Heart right ventricle (tissue), 16 donors: ENCODE measurements around the gene CRP. TPM values are rescaled to one million over a fixed set of nuclear protein-coding genes. Genes with fewer than 3 reads are reported as not detected.

Experiments used
- ATAC-seq, 8 donors: fragments of 200-7000 bp; cut with Tn5 transposase; one replicate each; pipeline ENCODE4 v1.9.1; 2020; ENCODE audit warnings: mild to moderate bottlenecking in 8 of 8, moderate library complexity in 8 of 8, moderate number of reproducible peaks in 1 of 8
- DNase-seq, 2 donors: peaks; one replicate each; pipeline ENCODE4 v3.0.0-alpha.2; 2020
- H3K27ac ChIP-seq, 10 donors: fragments of 200-600 bp; sonication (generic) in 2 of 10; one replicate each; pipeline versions ENCODE4 v1.5.0 to v1.8.0; 2020 to 2022; ENCODE audit warnings: mild to moderate bottlenecking in 3 of 10
- H3K27me3 ChIP-seq, 7 donors: fragments of 200-600 bp; one replicate each; pipeline ENCODE4 v1.8.0; 2021 to 2022; ENCODE audit warnings: mild to moderate bottlenecking in 2 of 7
- H3K36me3 ChIP-seq, 9 donors: fragments of 200-600 bp; sonication (generic) in 1 of 9; one replicate each; pipeline versions ENCODE4 v1.5.0 to v1.8.0; 2020 to 2022; ENCODE audit warnings: mild to moderate bottlenecking in 2 of 9
- H3K4me1 ChIP-seq, 9 donors: fragments of 200-600 bp; sonication (generic) in 1 of 9; one replicate each; pipeline versions ENCODE4 v1.5.0 to v1.8.0; 2020 to 2022; ENCODE audit warnings: mild to moderate bottlenecking in 4 of 9
- H3K4me3 ChIP-seq, 10 donors: fragments of 200-600 bp; sonication (generic) in 2 of 10; one replicate each; pipeline versions ENCODE4 v1.5.0 to v1.8.0; 2020 to 2022; ENCODE audit warnings: mild to moderate bottlenecking in 7 of 10, moderate library complexity in 2 of 10
- H3K9me3 ChIP-seq, 11 donors: fragments of 200-600 bp in 10 of 11; sonication (generic) in 2 of 11; one replicate each; pipeline versions ENCODE4 v1.5.0 to v1.8.0; 2013 to 2022; ENCODE audit warnings: mild to moderate bottlenecking in 2 of 11, control low read depth in 1 of 11, moderate library complexity in 1 of 11
- CTCF ChIP-seq, 9 donors: fragments of 200-600 bp; sonication (generic) in 2 of 9; IDR thresholded peaks; one replicate each; pipeline versions ENCODE4 v1.5.0 to v1.8.0; 2021 to 2022; ENCODE audit warnings: antibody characterized with exemption in 9 of 9, mild to moderate bottlenecking in 5 of 9, moderate library complexity in 1 of 9
- WGBS, 2 donors: extraction: QIAGEN DNeasy Blood & Tissue Kit; methylation state at CpG; one replicate each; pipeline ENCODE4 v1.1.7; 2013; ENCODE audit warnings: inconsistent platforms in 1 of 2; 5-methylcytosine and 5-hydroxymethylcytosine counted together
- intact Hi-C, 10 donors: fragments of 100-400 bp; cut with DNase I; formaldehyde crosslinking; loops; one replicate each; pipeline versions ENCODE4 v1.11.1 to v1.14.2; 2022
- polyA plus RNA-seq, 2 donors: library from polyadenylated mRNA; stranded (reverse); fragments of 200-250 nt; gene quantifications; one replicate each; pipeline ENCODE4 v1.2.3, GENCODE V29; 2013
- total RNA-seq, 10 donors: library from RNA; stranded (reverse); fragmentation: NEBNext Ultra II Directional in 3 of 10; extraction: Animal tissue kit (Norgen Biotek cat#: 25700) in 3 of 10; gene quantifications; one replicate each; pipeline versions ENCODE4 v1.2.1 to v1.2.4, GENCODE V29; 2021 to 2023
- donor health status: Arrhythmogenic right ventricular cardiomyopathy.
- donor health status: ischemic (EF 13 %, LVEDD 7.1; RV severe dilation, severe dysfunction).
- donor health status: healthy with polysubstance abuse.
- donor health status: DM: no; HTN: yes; CAD: no.
- donor health status: DM: no; HTN: no; CAD: no.
- donor health status: ischemic (EF 25% LVEDD 6.9; RV normal size, moderate dysfunction).
- donor health status: ischemic (EF 25% LVEDD 5.7; RV mildly dilated, moderate dysfunction).
- donor health status: healthy.
- donor health status: DM: yes; HTN: yes; CAD: no.
- donor health status: Ischemic cardiomyopathy.
- donor health status: ischemic (EF 35%, LVEDD 5.7; RV mildly dilated, moderate dysfunction).
- donor health status: nonischemic (EF 11% LVEDD 7.7; RV severe dilation, severe dysfunction).
- donor health status: DM: yes; HTN: yes; CAD: no.
- donor health status: PGD.
- donor health status: ischemic (EF 29% LVEDD 5.4; RV normal size, mild dysfunction).
- donor health status: nonischemic (EF 23%, LVEDD 6.1; RV moderate dilation, normal function).

The CRP gene
- total and polyA plus RNA-seq, 12 donors, result 0.26 to 0.61 TPM; not detected in 10

DNA sequence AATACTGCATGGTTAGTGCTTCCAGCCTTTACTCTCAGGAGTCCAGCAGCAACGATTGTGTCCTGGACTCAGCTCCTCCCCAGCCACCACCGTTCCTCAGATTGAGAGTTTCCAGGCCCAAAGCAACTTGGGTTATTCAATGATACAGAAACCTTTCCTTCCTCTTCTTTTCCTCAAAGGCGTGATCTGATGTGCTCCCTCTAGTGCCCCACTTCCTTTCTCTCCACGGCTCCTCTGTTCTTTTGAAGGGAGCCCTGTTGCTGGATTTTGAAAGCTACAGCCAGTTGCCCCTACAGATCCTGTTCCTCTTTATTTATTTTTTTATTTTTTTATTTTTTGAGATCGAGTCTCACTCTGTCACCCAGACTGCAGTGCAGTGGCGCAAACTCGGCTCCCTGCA, 14.1 kb downstream of the CRP start:
- 62 to 68% methylated on average over 7 of the region's 7 CpGs for WGBS, 2 donors
- Histone ChIP-seq H3K4me1 (no peaks in the 10 kb centered on the region), H3K27me3 (peaks cover 0 to 3% (median 0%) of the 10 kb centered on the region in 7 donors), H3K27ac (no peak overlapping the region), H3K4me3 (no peak overlapping the region), H3K36me3 (no peaks in the 10 kb centered on the region), H3K9me3 (no peaks in the 10 kb centered on the region)
- intact Hi-C loops, result no loop called here
- ATAC-seq (no peak), DNase-seq (no peak)
- TF ChIP-seq CTCF (IDR thresholded peaks at IDR 0.05), result no peak

DNA sequence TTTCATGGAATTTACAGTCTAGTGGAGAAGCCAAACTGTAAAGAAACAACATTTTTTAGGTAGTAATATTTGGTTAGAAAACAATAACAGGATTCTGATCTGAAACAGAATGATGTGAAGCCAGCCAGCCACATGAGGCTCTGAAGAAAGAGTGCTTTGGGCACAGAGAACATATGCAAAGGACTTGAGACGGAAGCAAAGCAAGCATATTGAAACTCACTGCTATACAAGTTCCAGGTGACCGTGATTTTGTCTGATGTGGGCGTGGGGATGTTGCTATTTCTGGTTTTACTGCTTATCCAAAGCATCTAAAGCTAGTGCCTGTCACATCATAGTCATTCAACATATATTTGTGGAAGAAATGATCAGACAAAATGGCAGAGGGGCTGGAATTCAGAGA, 14.7 kb downstream of the CRP start:
- Histone ChIP-seq H3K27ac (no peak overlapping the region), H3K4me1 (no peaks in the 10 kb centered on the region), H3K36me3 (no peaks in the 10 kb centered on the region), H3K27me3 (peaks cover 0 to 3% (median 0%) of the 10 kb centered on the region in 7 donors), H3K9me3 (no peaks in the 10 kb centered on the region), H3K4me3 (no peak overlapping the region)
- no peak for ATAC-seq
- WGBS, 2 donors, result 79 to 83% methylated on average over 3 of the region's 3 CpGs
- intact Hi-C loops, result no loop called here
- TF ChIP-seq CTCF (IDR thresholded peaks at IDR 0.05), result no peak
- no peak for DNase-seq

GRCh38 chr1:159699246-159699645, 15.1 kb downstream of the CRP start:
- Histone ChIP-seq H3K36me3 (no peaks in the 10 kb centered on the region), H3K9me3 (no peaks in the 10 kb centered on the region), H3K27ac (no peak overlapping the region), H3K27me3 (peaks cover 0 to 3% (median 0%) of the 10 kb centered on the region in 7 donors), H3K4me1 (no peaks in the 10 kb centered on the region), H3K4me3 (no peak overlapping the region)
- TF ChIP-seq CTCF (IDR thresholded peaks at IDR 0.05), result no peak
- DNase-seq (no peak), ATAC-seq (no peak)
- intact Hi-C loops, result no loop called here

- no peak for TF ChIP-seq CTCF (IDR thresholded peaks at IDR 0.05)
- ATAC-seq (no peak), DNase-seq (no peak)
- Histone ChIP-seq H3K9me3 (no peaks in the 10 kb centered on the region), H3K36me3 (no peaks in the 10 kb centered on the region), H3K4me3 (no peak overlapping the region), H3K27me3 (peaks cover 0 to 3% (median 0%) of the 10 kb centered on the region in 7 donors), H3K27ac (no peak overlapping the region), H3K4me1 (no peaks in the 10 kb centered on the region)
- intact Hi-C loops, result no loop called here
Observed at GRCh38 chr1:159687511-159687910, 26.9 kb downstream of the CRP start.
